Activated CD4-positive, alpha-beta T cell treated with anti-CD3 and anti-CD28 coated beads for 4 hours (primary cell): Measurements from ENCODE around the gene TMC7.
"Not testable (repeated sequence)": the region's sequence is repeated elsewhere in the genome, so short reads cannot be mapped to it uniquely, and the experiment has no call there.

ENCODE experiments used
- DNase-seq, 2 donors: peaks; one replicate each; pipeline ENCODE4 v3.0.0-alpha.2; 2020

The TMC7 gene

DNA sequence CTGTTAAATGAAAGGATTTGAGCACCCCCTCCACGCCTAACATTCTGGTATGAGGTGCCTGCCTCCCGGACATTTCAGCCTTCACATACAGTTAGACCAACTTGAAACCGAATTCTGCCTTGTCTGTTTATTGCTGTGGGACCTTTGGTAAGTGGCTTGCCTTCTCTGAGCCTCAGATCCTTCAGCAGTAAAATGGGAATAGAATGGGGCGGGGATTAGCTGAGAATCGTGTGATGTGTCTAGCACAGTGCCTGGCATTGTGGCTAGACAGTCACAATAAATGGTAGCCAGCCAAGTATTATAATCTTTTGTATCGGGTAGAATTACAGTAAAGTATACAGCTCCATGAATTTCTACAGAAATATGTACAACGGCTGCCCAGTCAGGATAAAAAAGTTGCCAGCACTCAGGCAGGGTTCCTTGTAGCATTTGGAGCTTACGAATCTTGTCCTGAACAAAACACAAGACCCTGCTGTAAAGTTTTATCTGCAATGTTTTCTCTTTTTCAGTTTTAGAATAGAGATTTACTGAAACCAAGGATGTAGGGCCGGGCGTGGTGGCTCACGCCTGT, 786 bp downstream of the TMC7 start:
- no peak for DNase-seq

DNA sequence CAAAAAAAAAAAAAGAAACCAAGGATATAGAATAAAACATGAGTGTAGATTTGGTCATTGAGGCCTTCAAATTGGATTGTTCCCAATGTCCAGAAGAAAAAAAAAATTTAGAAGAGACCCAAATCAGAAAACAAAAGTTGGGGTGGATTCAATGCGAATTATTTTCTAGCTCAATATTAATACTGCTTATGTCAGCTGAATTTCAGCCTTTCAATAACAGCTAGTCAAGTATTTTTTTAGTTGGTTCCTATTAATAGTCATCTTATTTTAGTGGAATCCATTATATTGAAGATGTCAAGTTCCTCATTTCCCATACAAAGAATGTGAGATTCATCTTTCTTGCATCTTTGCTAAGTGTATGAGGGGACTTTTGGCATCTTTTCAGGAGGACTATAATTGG, 1.5 kb downstream of the TMC7 start:
- not testable (repeated sequence) for DNase-seq

DNA sequence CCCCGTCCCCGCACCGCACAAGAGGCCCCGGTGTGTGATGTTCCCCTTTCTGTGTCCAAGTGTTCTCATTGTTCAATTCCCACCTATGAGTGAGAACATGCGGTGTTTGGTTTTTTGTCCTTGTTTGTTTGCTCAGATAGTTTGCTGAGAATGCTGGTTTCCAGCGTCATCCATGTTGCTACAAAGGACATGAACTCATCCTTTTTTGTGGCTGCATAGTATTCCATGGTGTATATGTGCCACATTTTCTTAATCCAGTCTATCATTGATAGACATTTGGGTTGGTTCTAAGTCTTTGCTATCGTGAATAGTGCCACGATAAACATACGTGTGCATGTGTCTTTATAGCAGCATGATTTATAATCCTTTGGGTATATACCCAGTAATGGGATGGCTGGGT, 8.0 kb downstream of the TMC7 start:
- not testable (repeated sequence) for DNase-seq

DNA sequence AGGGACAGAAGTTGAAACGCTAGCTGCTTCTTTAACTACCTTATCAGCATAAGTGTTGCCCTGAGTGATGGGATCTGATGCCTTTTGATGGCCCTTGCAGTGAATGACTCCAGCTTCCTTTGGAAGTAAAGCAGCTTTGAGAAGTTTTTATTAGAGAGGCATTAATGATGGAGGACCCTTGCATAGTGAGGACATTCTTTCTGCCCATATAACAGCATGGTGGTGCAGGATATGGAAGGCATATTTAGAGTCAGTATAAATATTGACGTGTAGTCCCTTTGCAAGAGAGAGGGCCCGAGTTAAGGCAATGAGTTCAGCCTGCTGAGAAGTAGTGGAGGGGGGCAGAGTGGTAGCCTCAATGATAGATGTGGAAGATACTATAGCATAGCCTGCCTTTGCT, 9.8 kb downstream of the TMC7 start:
- not testable (repeated sequence) for DNase-seq

DNA sequence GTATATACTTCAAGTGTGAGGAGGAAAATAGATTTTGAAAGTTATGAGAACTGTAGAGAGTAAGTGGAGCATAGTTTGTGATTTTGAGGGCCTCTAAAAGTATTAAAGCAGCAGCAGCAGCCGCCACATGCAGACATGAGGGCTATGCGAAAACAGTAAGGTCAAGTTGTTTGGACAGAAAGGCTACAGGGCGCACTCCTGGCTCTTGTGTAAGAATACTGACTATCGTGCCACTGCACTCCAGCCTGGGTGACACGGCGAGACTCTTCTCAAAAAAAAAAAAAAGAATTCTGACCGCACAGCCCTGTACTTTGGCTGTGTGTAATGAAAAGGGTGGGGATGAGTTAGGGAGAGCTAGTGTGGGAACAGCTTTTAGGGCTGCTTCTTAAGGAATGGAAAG, 10.4 kb downstream of the TMC7 start:
- not testable (repeated sequence) for DNase-seq

DNA sequence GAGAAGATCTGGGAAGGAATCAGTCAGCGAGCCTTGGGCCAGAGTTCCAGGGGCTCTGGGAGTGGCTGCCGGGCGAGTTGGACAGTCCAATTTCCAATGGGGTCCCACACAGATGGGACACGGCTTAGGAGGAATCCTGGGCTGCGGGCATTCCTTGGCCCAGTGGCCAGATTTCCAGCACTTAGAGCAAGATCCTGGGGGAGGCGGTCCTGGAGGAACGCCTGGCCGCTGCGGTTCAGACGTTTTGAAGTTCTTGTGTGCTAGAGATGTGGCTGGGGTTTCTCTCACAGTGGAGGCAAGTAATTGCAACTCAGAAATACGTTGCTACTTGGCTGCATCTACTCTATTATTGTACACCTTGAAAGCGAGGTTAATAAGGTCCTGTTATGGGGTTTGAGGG, 11.7 kb downstream of the TMC7 start:
- DNase-seq = not testable (repeated sequence)

GRCh38 chr16:18996536-18996935, 12.8 kb downstream of the TMC7 start:
- DNase-seq = not testable (repeated sequence)

GRCh38 chr16:18997001-18997400, 13.3 kb downstream of the TMC7 start:
- not testable (repeated sequence) for DNase-seq

- DNase-seq = no peak
These were observed 15.3 kb downstream of the TMC7 start for GRCh38 chr16:18999045-18999393.

GRCh38 chr16:19001788-19002187, 18.1 kb downstream of the TMC7 start:
- DNase-seq = no peak

- no peak for DNase-seq
These were observed 20.2 kb downstream of the TMC7 start for GRCh38 chr16:19003935-19004334.

DNA sequence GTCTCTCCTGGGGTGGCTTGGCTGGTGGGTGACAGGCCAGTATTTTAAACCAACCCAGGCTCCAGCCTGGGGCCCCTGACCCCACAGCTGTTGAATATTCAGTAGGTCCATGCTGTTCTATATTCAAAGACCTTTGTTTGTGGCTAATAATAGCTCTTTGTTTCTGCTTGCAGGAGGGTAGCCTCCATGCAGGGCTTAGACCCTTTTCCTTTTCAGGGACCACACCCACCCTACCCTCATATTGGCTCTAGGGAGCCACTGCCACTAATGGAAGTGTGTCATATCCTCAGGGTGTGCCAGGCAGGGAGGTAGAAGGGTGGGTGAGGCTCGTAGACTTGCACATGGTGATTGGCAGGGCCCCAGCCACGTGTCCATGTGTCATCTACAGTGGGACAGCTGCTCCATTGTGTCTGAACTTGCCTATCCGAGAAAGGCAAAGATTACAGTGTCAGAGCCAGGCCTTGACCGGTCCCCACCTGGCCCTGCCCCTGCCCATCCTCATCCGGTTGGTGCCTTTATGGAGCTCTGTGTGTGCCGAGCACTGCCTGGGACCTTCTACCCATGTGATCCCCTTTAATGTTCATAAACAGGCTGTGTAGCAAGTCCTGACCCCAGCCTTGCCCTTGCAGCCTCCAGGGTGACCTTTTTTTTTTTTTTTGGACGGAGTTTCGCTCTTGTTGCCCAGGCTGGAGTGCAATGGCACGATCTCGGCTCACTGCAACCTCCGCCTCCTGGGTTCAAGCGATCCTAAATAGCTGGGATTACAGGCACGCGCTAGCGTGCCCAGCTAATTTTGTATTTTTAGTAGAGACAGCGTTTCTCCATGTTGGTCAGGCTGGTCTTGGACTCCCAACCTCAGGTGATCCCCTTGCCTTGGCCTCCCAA, 22.1 kb downstream of the TMC7 start:
- no peak for DNase-seq

- no peak for DNase-seq
These were observed 22.9 kb downstream of the TMC7 start for GRCh38 chr16:19006446-19007315.

GRCh38 chr16:19008245-19009169, 24.8 kb downstream of the TMC7 start:
- no peak for DNase-seq

- no peak for DNase-seq
These were observed 27.5 kb downstream of the TMC7 start for GRCh38 chr16:19011169-19011731.

DNA sequence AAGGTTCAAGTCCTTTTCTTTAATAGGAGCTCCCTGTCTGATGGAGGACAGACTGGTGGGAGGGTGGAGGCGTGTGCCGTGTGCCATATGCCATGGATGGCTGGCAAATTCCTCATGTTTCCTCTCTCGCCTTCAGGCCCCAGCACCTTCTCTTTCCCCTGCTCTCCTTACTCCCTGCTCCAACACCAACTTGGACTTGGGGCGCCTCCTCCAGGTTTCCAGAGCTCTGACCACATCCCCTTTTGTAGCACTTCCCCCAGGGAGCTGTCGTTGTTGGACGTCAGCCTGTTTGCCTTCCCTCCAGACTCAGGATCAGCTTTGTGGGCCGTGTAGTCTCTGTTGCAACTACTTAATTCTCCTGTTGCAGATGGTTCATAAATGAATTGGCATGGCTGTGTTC, 30.7 kb downstream of the TMC7 start:
- DNase-seq = no peak

GRCh38 chr16:19017179-19017578, 33.4 kb downstream of the TMC7 start:
- no peak for DNase-seq

DNA sequence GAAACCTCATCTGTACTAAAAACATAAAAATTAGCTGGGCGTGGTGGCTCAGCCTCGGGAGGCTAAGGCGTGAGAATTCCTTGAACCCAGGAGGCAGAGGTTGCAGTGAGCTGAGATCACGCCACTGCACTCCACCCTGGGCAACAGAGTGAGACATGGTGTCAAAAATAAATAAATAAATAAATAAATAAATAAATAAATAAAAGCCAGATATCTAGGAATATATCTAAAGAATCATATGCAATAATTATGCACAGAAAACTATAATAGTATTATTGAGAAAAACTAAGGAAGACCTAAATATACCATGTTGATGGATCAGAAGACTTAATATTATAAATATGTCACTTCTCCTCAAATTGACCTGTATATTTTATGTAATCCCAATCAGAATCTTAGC, 37.0 kb downstream of the TMC7 start:
- DNase-seq = no peak

DNA sequence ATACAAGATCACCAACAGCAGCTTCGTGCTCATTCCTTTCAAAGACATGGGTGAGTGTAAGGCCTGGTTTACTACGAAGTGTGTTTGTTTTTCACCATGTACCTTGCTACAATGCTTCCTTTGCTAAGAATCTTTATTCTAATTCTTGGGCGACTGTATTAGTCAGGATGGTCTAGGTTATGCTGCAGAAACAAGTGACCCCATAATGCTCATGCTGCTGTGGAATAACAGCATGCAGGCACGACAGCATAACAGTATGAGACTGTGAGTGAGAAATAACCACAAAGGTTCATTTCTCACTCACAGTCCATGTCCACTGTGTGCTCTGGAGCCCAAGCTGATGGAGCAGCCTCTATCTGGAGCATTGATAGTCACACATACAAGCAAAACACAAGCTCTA, 38.0 kb downstream of the TMC7 start:
- no peak for DNase-seq

DNA sequence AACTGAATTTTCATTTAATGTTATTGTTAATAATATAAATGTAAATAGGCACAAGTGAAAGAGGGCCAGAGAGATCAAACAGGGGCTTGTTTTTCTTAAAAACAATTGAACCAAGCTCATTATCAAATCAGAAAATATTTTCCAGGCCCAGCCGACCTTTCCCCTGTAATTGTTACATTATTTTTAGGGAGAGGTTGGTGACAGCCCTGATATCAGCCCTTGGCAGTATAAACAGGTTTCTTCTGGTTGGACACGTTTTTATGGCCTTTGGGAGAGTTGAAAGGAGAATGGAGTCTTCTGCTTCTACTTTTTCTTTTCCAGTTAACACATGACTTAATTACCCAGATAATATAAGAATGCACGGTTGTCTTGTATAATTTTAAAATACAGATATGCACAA, 43.7 kb downstream of the TMC7 start:
- DNase-seq = no peak

GRCh38 chr16:19029980-19030379, 46.2 kb downstream of the TMC7 start:
- no peak for DNase-seq

DNA sequence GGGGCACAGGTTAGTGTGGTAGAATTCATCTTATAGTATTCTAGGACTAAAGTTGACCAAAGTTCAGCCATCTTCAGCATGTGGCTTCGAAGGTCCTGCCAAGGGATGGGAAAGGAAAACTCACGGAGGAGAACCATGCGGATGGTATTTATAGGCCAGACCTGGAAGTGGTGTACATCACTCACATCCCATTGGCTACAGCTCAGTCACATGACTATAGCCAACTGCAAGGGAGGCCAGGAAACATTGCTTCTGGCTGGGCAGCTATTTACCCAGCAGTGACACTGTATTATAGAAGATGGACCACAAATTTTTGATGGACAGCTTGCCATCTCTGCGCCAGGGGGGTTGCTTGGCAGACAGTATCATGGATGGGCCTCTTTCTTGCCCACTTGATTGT, 48.0 kb downstream of the TMC7 start:
- no peak for DNase-seq
